ENCODE data around the gene GXYLT2. TPM values are rescaled to one million over a fixed set of nuclear protein-coding genes. Genes with fewer than 3 reads are reported as not detected.

Gene GXYLT2
- total and polyA plus RNA-seq, 2 of the 13 experiments (the other 11 are each of a cell fraction or from before 2014, with no cell fraction given): 4.3 to 6.9 TPM

DNA sequence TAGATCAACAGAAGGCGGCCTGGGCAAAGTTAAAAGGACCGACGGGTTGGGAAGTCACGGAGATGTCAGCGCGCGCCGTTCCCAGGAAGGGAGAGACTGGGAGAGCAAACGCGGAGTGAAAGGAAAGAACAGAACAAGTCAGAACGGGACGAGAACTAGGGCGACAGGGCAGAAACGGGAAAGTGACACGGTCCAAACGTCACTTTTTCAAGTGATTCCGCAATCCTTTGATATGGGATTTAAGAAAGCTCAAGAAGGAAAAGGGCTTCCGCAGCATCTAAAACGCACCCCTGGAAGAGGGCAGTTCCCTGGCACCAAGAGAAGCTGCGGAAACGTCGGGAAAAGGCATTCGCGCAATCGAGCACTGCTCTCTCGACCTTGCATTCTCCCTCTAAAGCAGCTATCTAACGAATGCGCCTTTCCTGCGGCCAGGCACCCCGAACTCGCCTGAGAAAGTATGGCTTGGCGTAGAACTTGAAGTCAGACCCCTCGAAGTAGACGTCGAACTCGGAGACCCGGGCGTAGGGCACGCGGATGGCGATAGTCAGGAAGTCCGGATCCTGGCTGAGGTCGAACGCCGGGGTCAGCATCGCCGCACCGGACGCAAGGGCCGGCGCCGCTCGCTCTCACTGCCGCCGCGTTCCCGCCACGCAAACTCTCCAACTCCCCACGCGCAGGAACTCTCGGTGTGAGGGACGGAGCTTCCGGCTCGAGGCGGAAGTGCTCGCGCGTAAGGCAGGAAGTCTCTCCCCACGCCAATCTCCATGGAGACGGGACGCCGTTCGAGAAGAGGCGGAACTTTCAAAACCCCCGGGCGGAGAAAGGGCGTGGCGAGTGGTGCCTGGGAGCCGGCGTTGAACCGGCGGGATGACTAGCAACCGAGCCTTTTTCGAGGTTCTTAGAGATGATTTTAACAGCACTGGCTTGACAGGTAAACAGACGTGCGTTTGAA lies 39.8 kb upstream of the GXYLT2 start, which contains the start of gene SHQ1 (continued):
- TF ChIP-seq, protein P1, sequence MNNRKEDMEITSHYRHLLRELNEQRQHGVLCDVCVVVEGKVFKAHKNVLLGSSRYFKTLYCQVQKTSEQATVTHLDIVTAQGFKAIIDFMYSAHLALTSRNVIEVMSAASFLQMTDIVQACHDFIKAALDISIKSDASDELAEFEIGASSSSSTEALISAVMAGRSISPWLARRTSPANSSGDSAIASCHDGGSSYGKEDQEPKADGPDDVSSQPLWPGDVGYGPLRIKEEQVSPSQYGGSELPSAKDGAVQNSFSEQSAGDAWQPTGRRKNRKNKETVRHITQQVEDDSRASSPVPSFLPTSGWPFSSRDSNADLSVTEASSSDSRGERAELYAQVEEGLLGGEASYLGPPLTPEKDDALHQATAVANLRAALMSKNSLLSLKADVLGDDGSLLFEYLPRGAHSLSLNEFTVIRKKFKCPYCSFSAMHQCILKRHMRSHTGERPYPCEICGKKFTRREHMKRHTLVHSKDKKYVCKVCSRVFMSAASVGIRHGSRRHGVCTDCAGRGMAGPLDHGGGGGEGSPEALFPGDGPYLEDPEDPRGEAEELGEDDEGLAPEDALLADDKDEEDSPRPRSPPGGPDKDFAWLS (CRISPR knock-in tag; IDR thresholded peaks at IDR 0.05; ENCODE audit: borderline replicate concordance): no peak
- TF ChIP-seq ZNF496 (CRISPR knock-in tag; IDR thresholded peaks at IDR 0.05; ENCODE audit: insufficient replicate concordance) (no peak), SATB2 (CRISPR knock-in tag; IDR thresholded peaks at IDR 0.05) (0 out of 2 replicates have a peak, but pooled peaks have one; percentile 56), ARNT2 (CRISPR knock-in tag; IDR thresholded peaks at IDR 0.05; ENCODE audit: low read depth) (peak; percentile 88; the same call in 1 of the 2 replicates), GPN1 (CRISPR knock-in tag; IDR thresholded peaks at IDR 0.05; ENCODE audit: borderline replicate concordance) (no peak), ZNF879 (CRISPR knock-in tag; IDR thresholded peaks at IDR 0.05) (peak; percentile 43; the same call in 1 of the 2 replicates), SALL2 (CRISPR knock-in tag; IDR thresholded peaks at IDR 0.05) (peak; percentile 31; the same call in 1 of the 2 replicates), ZNF652 (CRISPR knock-in tag; IDR thresholded peaks at IDR 0.05; ENCODE audit: borderline replicate concordance, low read depth) (no peak), IRX3 (CRISPR knock-in tag; IDR thresholded peaks at IDR 0.05; ENCODE audit: borderline replicate concordance, low read depth) (peak; percentile 87), ZBTB3 (CRISPR knock-in tag; IDR thresholded peaks at IDR 0.05; ENCODE audit: borderline replicate concordance, low read depth) (no peak), ZNF891 (CRISPR knock-in tag; IDR thresholded peaks at IDR 0.05) (peak; percentile 59; the same call in 1 of the 2 replicates), ZFX (CRISPR knock-in tag; IDR thresholded peaks at IDR 0.05; ENCODE audit: low read depth) (peak; percentile 65; the same call in 1 of the 2 replicates), MATR3 (CRISPR knock-in tag; IDR thresholded peaks at IDR 0.05) (no peak), ZNF746 (CRISPR knock-in tag; IDR thresholded peaks at IDR 0.05) (0 out of 2 replicates have a peak, but pooled peaks have one; percentile 48), ZNF17 (CRISPR knock-in tag; IDR thresholded peaks at IDR 0.05) (no peak), U2AF2 (IDR thresholded peaks at IDR 0.05; ENCODE audit: low read depth, low read length) (no peak)
- TF ChIP-seq, protein P2, sequence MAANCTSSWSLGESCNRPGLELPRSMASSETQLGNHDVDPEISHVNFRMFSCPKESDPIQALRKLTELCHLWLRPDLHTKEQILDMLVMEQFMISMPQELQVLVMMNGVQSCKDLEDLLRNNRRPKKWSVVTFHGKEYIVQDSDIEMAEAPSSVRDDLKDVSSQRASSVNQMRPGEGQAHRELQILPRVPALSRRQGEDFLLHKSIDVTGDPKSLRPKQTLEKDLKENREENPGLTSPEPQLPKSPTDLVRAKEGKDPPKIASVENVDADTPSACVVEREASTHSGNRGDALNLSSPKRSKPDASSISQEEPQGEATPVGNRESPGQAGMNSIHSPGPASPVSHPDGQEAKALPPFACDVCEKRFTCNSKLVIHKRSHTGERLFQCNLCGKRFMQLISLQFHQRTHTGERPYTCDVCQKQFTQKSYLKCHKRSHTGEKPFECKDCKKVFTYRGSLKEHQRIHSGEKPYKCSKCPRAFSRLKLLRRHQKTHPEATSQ (CRISPR knock-in tag; IDR thresholded peaks at IDR 0.05; ENCODE audit: borderline replicate concordance): peak; percentile 60; the same call in 1 of the 2 replicates
- TF ChIP-seq, protein P3, sequence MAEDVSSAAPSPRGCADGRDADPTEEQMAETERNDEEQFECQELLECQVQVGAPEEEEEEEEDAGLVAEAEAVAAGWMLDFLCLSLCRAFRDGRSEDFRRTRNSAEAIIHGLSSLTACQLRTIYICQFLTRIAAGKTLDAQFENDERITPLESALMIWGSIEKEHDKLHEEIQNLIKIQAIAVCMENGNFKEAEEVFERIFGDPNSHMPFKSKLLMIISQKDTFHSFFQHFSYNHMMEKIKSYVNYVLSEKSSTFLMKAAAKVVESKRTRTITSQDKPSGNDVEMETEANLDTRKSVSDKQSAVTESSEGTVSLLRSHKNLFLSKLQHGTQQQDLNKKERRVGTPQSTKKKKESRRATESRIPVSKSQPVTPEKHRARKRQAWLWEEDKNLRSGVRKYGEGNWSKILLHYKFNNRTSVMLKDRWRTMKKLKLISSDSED (CRISPR knock-in tag; IDR thresholded peaks at IDR 0.05): no peak
- TF ChIP-seq, protein P4, sequence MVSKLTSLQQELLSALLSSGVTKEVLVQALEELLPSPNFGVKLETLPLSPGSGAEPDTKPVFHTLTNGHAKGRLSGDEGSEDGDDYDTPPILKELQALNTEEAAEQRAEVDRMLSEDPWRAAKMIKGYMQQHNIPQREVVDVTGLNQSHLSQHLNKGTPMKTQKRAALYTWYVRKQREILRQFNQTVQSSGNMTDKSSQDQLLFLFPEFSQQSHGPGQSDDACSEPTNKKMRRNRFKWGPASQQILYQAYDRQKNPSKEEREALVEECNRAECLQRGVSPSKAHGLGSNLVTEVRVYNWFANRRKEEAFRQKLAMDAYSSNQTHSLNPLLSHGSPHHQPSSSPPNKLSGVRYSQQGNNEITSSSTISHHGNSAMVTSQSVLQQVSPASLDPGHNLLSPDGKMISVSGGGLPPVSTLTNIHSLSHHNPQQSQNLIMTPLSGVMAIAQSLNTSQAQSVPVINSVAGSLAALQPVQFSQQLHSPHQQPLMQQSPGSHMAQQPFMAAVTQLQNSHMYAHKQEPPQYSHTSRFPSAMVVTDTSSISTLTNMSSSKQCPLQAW (CRISPR knock-in tag; IDR thresholded peaks at IDR 0.05): peak; percentile 90
- TF ChIP-seq, protein P5, sequence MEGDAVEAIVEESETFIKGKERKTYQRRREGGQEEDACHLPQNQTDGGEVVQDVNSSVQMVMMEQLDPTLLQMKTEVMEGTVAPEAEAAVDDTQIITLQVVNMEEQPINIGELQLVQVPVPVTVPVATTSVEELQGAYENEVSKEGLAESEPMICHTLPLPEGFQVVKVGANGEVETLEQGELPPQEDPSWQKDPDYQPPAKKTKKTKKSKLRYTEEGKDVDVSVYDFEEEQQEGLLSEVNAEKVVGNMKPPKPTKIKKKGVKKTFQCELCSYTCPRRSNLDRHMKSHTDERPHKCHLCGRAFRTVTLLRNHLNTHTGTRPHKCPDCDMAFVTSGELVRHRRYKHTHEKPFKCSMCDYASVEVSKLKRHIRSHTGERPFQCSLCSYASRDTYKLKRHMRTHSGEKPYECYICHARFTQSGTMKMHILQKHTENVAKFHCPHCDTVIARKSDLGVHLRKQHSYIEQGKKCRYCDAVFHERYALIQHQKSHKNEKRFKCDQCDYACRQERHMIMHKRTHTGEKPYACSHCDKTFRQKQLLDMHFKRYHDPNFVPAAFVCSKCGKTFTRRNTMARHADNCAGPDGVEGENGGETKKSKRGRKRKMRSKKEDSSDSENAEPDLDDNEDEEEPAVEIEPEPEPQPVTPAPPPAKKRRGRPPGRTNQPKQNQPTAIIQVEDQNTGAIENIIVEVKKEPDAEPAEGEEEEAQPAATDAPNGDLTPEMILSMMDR (CRISPR knock-in tag; IDR thresholded peaks at IDR 0.05): no peak

Measured in HepG2 (cell line).